Mesothelial cell of epicardium (in vitro differentiated cells): ENCODE results near the gene RFPL4A. TPM values are rescaled to one million over a fixed set of nuclear protein-coding genes. Genes with fewer than 3 reads are reported as not detected.
"Not testable (repeated sequence)": the region's sequence is repeated elsewhere in the genome, so short reads cannot be mapped to it uniquely, and the experiment has no call there.

Source experiments
- DNase-seq, 2 experiments: peaks; one replicate each; pipeline ENCODE4 v3.0.0; 2021; ENCODE audit warnings: low spot score in 2 of 2; ENCODE audit not compliant: unreplicated experiment in 2 of 2
- H3K27ac Mint-ChIP-seq: 2 replicates; pipeline ENCODE4 v1.8.0; 2021; ENCODE audit warnings: mixed read lengths
- H3K27me3 Mint-ChIP-seq: 2 replicates; pipeline ENCODE4 v1.8.0; 2021; ENCODE audit warnings: low read depth, mixed read lengths
- H3K36me3 Mint-ChIP-seq: 2 replicates; pipeline ENCODE4 v1.8.0; 2021; ENCODE audit warnings: mixed read lengths
- H3K4me1 Mint-ChIP-seq: 2 replicates; pipeline ENCODE4 v1.8.0; 2021; ENCODE audit warnings: mixed read lengths
- H3K4me3 Mint-ChIP-seq: 2 replicates; pipeline ENCODE4 v1.8.0; 2021; ENCODE audit warnings: mild to moderate bottlenecking, moderate library complexity, mixed read lengths
- H3K9me3 Mint-ChIP-seq: 2 replicates; pipeline ENCODE4 v1.8.0; 2021; ENCODE audit warnings: mixed read lengths
- CTCF ChIP-seq: fragments of 200-600 bp; sonication (generic); IDR thresholded peaks from one replicate; pipeline ENCODE4 v1.5.0; 2021; ENCODE audit warnings: antibody characterized with exemption; ENCODE audit not compliant: unreplicated experiment
- total RNA-seq: library from RNA; stranded (reverse); gene quantifications from 3 replicates; pipeline ENCODE4 v1.2.1, GENCODE V29; 2021

Gene RFPL4A
- total RNA-seq, 1 donor from 2014 or later: not detected

DNA sequence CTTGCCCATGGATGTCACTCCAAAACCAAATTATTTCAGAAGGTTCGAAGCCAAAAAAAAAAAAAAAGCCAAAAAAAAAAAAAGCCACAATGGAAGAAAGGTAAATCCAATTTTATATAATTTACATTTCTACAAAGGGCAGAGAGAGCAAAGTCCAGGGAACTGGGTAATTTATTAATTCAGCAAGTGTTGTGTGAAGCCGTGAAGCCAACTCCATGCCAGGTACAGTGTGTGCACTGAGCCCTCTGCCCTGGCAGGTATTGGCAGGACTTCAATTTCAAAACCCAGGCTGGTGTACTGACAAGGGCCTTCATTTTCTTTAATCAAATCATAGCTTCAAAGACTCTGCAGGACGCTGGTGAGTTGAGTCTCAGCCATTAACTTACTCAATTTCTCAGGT lies 5.5 kb upstream of the RFPL4A start:
- peaks cover 51% of the 10 kb centered on the region for H3K9me3 Mint-ChIP-seq
- H3K4me3 Mint-ChIP-seq: no peak overlapping the region
- no peak for DNase-seq
- peaks cover 4% of the 10 kb centered on the region for H3K36me3 Mint-ChIP-seq
- TF ChIP-seq CTCF: no peak
- H3K27ac Mint-ChIP-seq: no peak overlapping the region
- no peaks in the 10 kb centered on the region for H3K27me3 Mint-ChIP-seq
- H3K4me1 Mint-ChIP-seq: no peaks in the 10 kb centered on the region

GRCh38 chr19:55756808-55757207 lies 2.1 kb upstream of the RFPL4A start:
- not testable (repeated sequence) for H3K4me1 Mint-ChIP-seq, H3K27ac Mint-ChIP-seq, DNase-seq, H3K27me3 Mint-ChIP-seq, H3K4me3 Mint-ChIP-seq, H3K36me3 Mint-ChIP-seq
- peaks cover 63% of the 10 kb centered on the region for H3K9me3 Mint-ChIP-seq

- Mint-ChIP-seq H3K4me1 (no peaks in the 10 kb centered on the region), H3K4me3 (no peak overlapping the region), H3K9me3 (peaks cover 40% of the 10 kb centered on the region), H3K27ac (no peak overlapping the region), H3K36me3 (no peaks in the 10 kb centered on the region), H3K27me3 (no peaks in the 10 kb centered on the region)
- DNase-seq: no peak
- TF ChIP-seq CTCF: no peak
Observed at GRCh38 chr19:55766466-55766865, 7.6 kb downstream of the RFPL4A start.

DNA sequence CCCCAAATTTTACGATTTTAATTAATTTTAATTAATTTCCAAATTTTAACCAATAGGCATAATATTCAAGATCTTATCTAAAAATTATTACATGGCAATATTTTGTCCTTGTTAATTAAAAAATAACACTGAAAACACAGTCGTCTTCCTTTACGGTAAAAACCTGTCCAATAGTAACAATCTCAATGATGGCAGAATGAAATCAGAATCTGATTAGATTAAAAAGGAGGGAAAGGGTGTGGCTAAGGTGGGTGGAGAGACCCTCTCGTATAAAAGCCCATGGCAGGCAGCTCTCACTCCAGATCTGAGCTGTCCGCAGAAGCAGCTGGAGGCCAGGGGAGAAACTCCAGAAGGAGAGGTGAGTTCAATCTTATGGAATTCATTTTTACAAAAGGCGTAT lies 9.9 kb downstream of the RFPL4A start, which contains the start of gene RFPL4AL1:
TSS of gene RFPL4AL1 (plus strand) at position 301 of the 400 bp plus-strand sequence. CDS start 2,687 bp downstream, outside the sequence.
- H3K4me3 Mint-ChIP-seq, DNase-seq, H3K4me1 Mint-ChIP-seq, H3K27me3 Mint-ChIP-seq, H3K27ac Mint-ChIP-seq, H3K36me3 Mint-ChIP-seq: not testable (repeated sequence)
- H3K9me3 Mint-ChIP-seq: peaks cover 38% of the 10 kb centered on the region

GRCh38 chr19:55769632-55770031 lies 10.7 kb downstream of the RFPL4A start:
- peaks cover 38% of the 10 kb centered on the region for H3K9me3 Mint-ChIP-seq
- not testable (repeated sequence) for H3K27ac Mint-ChIP-seq, H3K36me3 Mint-ChIP-seq, H3K27me3 Mint-ChIP-seq, DNase-seq, H3K4me1 Mint-ChIP-seq, H3K4me3 Mint-ChIP-seq

- DNase-seq: no peak
- no peaks in the 10 kb centered on the region for H3K27me3 Mint-ChIP-seq
- H3K9me3 Mint-ChIP-seq: peaks cover 68% of the 10 kb centered on the region
- H3K36me3 Mint-ChIP-seq: no peaks in the 10 kb centered on the region
- TF ChIP-seq CTCF: no peak
- H3K27ac Mint-ChIP-seq: no peak overlapping the region
- no peak overlapping the region for H3K4me3 Mint-ChIP-seq
- H3K4me1 Mint-ChIP-seq: no peaks in the 10 kb centered on the region
Observed at GRCh38 chr19:55777528-55777927, 18.6 kb downstream of the RFPL4A start.

DNA sequence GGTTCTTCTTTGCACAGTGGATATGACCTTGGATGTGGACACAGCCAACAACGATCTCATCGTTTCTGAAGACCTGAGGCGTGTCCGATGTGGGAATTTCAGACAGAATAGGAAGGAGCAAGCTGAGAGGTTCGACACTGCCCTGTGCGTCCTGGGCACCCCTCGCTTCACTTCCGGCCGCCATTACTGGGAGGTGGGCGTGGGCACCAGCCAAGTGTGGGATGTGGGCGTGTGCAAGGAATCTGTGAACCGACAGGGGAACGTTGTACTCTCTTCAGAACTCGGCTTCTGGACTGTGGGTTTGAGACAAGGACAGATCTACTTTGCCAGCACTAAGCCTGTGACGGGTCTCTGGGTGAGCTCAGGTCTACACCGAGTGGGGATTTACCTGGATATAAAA lies 19.4 kb downstream of the RFPL4A start:
- Mint-ChIP-seq H3K27ac (no peak overlapping the region), H3K4me1 (no peaks in the 10 kb centered on the region), H3K27me3 (no peaks in the 10 kb centered on the region), H3K9me3 (peaks cover 73% of the 10 kb centered on the region), H3K4me3 (no peak overlapping the region), H3K36me3 (no peaks in the 10 kb centered on the region)
- no peak for DNase-seq
- TF ChIP-seq CTCF: no peak
